ENCODE results near the gene PTPN14.
"Not testable (repeated sequence)": the region's sequence is repeated elsewhere in the genome, so short reads cannot be mapped to it uniquely, and the experiment has no call there.

Gene PTPN14

GRCh38 chr1:214510914-214511638 is 40.3 kb downstream of the PTPN14 start:
- no peak for DNase-seq (ENCODE audit: low read depth in 2 of 2)

- DNase-seq (ENCODE audit: low read depth in 2 of 2), result no peak
Observed at GRCh38 chr1:214510477-214510876, 40.9 kb downstream of the PTPN14 start.

GRCh38 chr1:214509622-214510021 is 41.8 kb downstream of the PTPN14 start:
- DNase-seq (ENCODE audit: low read depth in 2 of 2), result not testable (repeated sequence)

- DNase-seq (ENCODE audit: low read depth in 2 of 2), result no peak
Observed at GRCh38 chr1:214506972-214507431, 44.4 kb downstream of the PTPN14 start.

GRCh38 chr1:214505134-214505533 is 46.3 kb downstream of the PTPN14 start:
- no peak for DNase-seq (ENCODE audit: low read depth in 2 of 2)

GRCh38 chr1:214504330-214504729 is 47.1 kb downstream of the PTPN14 start:
- no peak for DNase-seq (ENCODE audit: low read depth in 2 of 2)

GRCh38 chr1:214503553-214503952 is 47.8 kb downstream of the PTPN14 start:
- no peak for DNase-seq (ENCODE audit: low read depth in 2 of 2)

GRCh38 chr1:214500340-214501055 is 50.9 kb downstream of the PTPN14 start:
- DNase-seq (ENCODE audit: low read depth in 2 of 2), result no peak

- no peak for DNase-seq (ENCODE audit: low read depth in 2 of 2)
Observed at GRCh38 chr1:214499732-214500131, 51.7 kb downstream of the PTPN14 start.

- DNase-seq (ENCODE audit: low read depth in 2 of 2), result no peak
Observed at GRCh38 chr1:214498021-214498420, 53.4 kb downstream of the PTPN14 start.

- DNase-seq (ENCODE audit: low read depth in 2 of 2), result no peak
Observed at GRCh38 chr1:214496126-214496525, 55.3 kb downstream of the PTPN14 start.

- DNase-seq (ENCODE audit: low read depth in 2 of 2), result no peak
Observed at GRCh38 chr1:214494706-214495105, 56.7 kb downstream of the PTPN14 start.

- DNase-seq (ENCODE audit: low read depth in 2 of 2), result not testable (repeated sequence)
Observed at GRCh38 chr1:214494179-214494578, 57.2 kb downstream of the PTPN14 start.

GRCh38 chr1:214493126-214493796 is 58.1 kb downstream of the PTPN14 start:
- no peak for DNase-seq (ENCODE audit: low read depth in 2 of 2)

GRCh38 chr1:214492401-214493075 is 58.9 kb downstream of the PTPN14 start:
- DNase-seq (ENCODE audit: low read depth in 2 of 2), result no peak

- DNase-seq (ENCODE audit: low read depth in 2 of 2), result no peak
Observed at GRCh38 chr1:214491468-214492146, 59.8 kb downstream of the PTPN14 start.

GRCh38 chr1:214485151-214485550 is 66.3 kb downstream of the PTPN14 start:
- DNase-seq (ENCODE audit: low read depth in 2 of 2), result no peak

GRCh38 chr1:214483180-214483579 is 68.2 kb downstream of the PTPN14 start:
- not testable (repeated sequence) for DNase-seq (ENCODE audit: low read depth in 2 of 2)

- DNase-seq (ENCODE audit: low read depth in 2 of 2), result not testable (repeated sequence)
Observed at GRCh38 chr1:214481983-214482634, 69.3 kb downstream of the PTPN14 start.

GRCh38 chr1:214476986-214477870 is 74.2 kb downstream of the PTPN14 start:
- DNase-seq (ENCODE audit: low read depth in 2 of 2), result no peak
